Measurements from ENCODE around the gene TPRG1.

- TF ChIP-seq, protein P1, sequence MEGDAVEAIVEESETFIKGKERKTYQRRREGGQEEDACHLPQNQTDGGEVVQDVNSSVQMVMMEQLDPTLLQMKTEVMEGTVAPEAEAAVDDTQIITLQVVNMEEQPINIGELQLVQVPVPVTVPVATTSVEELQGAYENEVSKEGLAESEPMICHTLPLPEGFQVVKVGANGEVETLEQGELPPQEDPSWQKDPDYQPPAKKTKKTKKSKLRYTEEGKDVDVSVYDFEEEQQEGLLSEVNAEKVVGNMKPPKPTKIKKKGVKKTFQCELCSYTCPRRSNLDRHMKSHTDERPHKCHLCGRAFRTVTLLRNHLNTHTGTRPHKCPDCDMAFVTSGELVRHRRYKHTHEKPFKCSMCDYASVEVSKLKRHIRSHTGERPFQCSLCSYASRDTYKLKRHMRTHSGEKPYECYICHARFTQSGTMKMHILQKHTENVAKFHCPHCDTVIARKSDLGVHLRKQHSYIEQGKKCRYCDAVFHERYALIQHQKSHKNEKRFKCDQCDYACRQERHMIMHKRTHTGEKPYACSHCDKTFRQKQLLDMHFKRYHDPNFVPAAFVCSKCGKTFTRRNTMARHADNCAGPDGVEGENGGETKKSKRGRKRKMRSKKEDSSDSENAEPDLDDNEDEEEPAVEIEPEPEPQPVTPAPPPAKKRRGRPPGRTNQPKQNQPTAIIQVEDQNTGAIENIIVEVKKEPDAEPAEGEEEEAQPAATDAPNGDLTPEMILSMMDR (IDR thresholded peaks at IDR 0.05): no peak
- no peak for TF ChIP-seq POLR2A (IDR thresholded peaks at IDR 0.05)
Measured at GRCh38 chr3:189238071-189238470, 66.3 kb downstream of the TPRG1 start.

Measured in Peyer's patch (tissue), 4 donors.